HepG2 (cell line): ENCODE data around the gene SLC28A1. TPM values are rescaled to one million over a fixed set of nuclear protein-coding genes. Genes with fewer than 3 reads are reported as not detected.

ENCODE experiments used
- BORCS8-MEF2B ChIP-seq: sonication (generic); formaldehyde crosslinking; IDR thresholded peaks from 2 replicates; pipeline ENCODE4 v1.8.0; 2022; ENCODE audit warnings: mild to moderate bottlenecking, missing genetic modification reagents
- CAMTA2 ChIP-seq: sonication (generic); formaldehyde crosslinking; IDR thresholded peaks from 2 replicates; pipeline ENCODE4 v1.4.0; 2020; ENCODE audit warnings: mild to moderate bottlenecking, missing genetic modification reagents, borderline replicate concordance
- FOXK1 ChIP-seq: sonication (generic); formaldehyde crosslinking; IDR thresholded peaks from 2 replicates; pipeline ENCODE4 v1.4.0; 2020; ENCODE audit warnings: low read depth, missing genetic modification reagents, borderline replicate concordance
- FOXO1 ChIP-seq: sonication (generic); formaldehyde crosslinking; IDR thresholded peaks from 2 replicates; pipeline ENCODE4 v1.4.0; 2020; ENCODE audit warnings: missing genetic modification reagents
- KLF12 ChIP-seq: sonication (generic); formaldehyde crosslinking; IDR thresholded peaks from 2 replicates; pipeline ENCODE4 v1.4.0; 2020; ENCODE audit warnings: missing genetic modification reagents, borderline replicate concordance
- MTA1 ChIP-seq: sonication (generic); formaldehyde crosslinking; IDR thresholded peaks from 2 replicates; pipeline ENCODE4 v1.4.0; 2020; ENCODE audit warnings: missing genetic modification reagents, mild to moderate bottlenecking, borderline replicate concordance
- NFYB ChIP-seq: sonication (generic); formaldehyde crosslinking; IDR thresholded peaks from 2 replicates; pipeline ENCODE4 v1.4.0; 2020; ENCODE audit warnings: missing genetic modification reagents
- SNAPC2 ChIP-seq: sonication (generic); formaldehyde crosslinking; IDR thresholded peaks from 2 replicates; pipeline ENCODE4 v1.8.1; 2022; ENCODE audit warnings: mild to moderate bottlenecking, missing genetic modification reagents
- ZFP37 ChIP-seq: sonication (generic); formaldehyde crosslinking; IDR thresholded peaks from 2 replicates; pipeline ENCODE4 v1.4.0; 2020; ENCODE audit warnings: missing genetic modification reagents, borderline replicate concordance
- ZFX ChIP-seq: sonication (generic); formaldehyde crosslinking; IDR thresholded peaks from 2 replicates; pipeline ENCODE4 v1.4.0; 2020; ENCODE audit warnings: mild to moderate bottlenecking, low read depth, missing genetic modification reagents, moderate library complexity
- ZNF138 ChIP-seq: sonication (generic); formaldehyde crosslinking; IDR thresholded peaks from 2 replicates; pipeline ENCODE4 v1.5.0; 2020; ENCODE audit warnings: mild to moderate bottlenecking, low read depth, missing genetic modification reagents
- ZNF484 ChIP-seq: sonication (generic); formaldehyde crosslinking; IDR thresholded peaks from 2 replicates; pipeline ENCODE4 v1.5.1; 2020; ENCODE audit warnings: mild to moderate bottlenecking, low read depth, missing genetic modification reagents, borderline replicate concordance
- ZZZ3 ChIP-seq: sonication (generic); formaldehyde crosslinking; IDR thresholded peaks from 2 replicates; pipeline ENCODE4 v1.4.0; 2020; ENCODE audit warnings: missing genetic modification reagents, mild to moderate bottlenecking, borderline replicate concordance
- polyA plus RNA-seq, 8 experiments: library from polyadenylated mRNA; depleted of rRNA in 3 of 8; stranded (reverse) in 7 of 8; unstranded in 1 of 8; fragments of >200 nt; fragmentation: Illumina TruSeq in 4 of 8; extraction: Trizol in 4 of 8; gene quantifications; 2 replicates each; pipeline versions ENCODE4 v1.2.1 to v1.2.3, GENCODE V29; 2011 to 2016; ENCODE audit warnings: low read depth in 4 of 8, missing spikeins in 1 of 8, mixed read lengths in 1 of 8; ENCODE audit not compliant: insufficient read depth in 1 of 8
- total RNA-seq, 5 experiments: library from RNA; depleted of rRNA; stranded (reverse); fragments of >200 nt; fragmentation: Illumina TruSeq; extraction: Trizol; gene quantifications; 2 replicates each; pipeline ENCODE4 v1.2.3, GENCODE V29; 2016; ENCODE audit warnings: low read depth in 1 of 5
- TF ChIP-seq, protein P1 (sequence below): IDR thresholded peaks from 2 replicates; pipeline ENCODE4 v1.6.1; 2016; ENCODE audit warnings: low read depth, missing genetic modification reagents, missing compliant biosample characterization
- TF ChIP-seq, protein P2 (sequence below): sonication (generic); formaldehyde crosslinking; IDR thresholded peaks from 2 replicates; pipeline ENCODE4 v1.5.0; 2020; ENCODE audit warnings: missing genetic modification reagents
- TF ChIP-seq, protein P3 (sequence below): sonication (generic); formaldehyde crosslinking; IDR thresholded peaks from 2 replicates; pipeline ENCODE4 v1.5.1; 2020; ENCODE audit warnings: mild to moderate bottlenecking, missing genetic modification reagents, borderline replicate concordance
- TF ChIP-seq, protein P4 (sequence below): IDR thresholded peaks from 2 replicates; pipeline ENCODE4 v1.6.1; 2016; ENCODE audit warnings: control low read depth

Gene SLC28A1
- total and polyA plus RNA-seq, 2 of the 13 experiments (the other 11 are each of a cell fraction or from before 2014, with no cell fraction given): 0.31 to 5.8 TPM

DNA sequence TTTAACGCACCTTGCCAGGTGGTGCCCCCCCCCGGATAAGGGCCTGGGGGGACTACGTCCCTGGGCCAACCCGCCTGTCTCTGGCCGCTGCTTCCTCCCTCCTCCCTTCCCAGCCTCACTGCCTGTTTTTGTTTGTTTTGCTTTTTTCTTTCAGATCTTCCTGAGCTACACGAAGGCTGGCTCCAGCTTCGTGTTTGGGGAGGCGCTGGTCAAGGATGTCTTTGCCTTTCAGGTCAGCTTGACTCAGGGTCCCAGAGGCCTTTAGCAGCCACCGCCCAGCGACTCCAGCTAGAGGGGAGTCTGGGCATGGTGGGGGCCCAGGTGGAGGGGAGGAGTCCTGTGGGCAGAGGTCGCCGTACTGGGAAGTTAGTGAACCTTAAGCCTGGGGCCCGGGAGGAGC is 24.1 kb downstream of the SLC28A1 start (continued):
- TF ChIP-seq, protein P1, sequence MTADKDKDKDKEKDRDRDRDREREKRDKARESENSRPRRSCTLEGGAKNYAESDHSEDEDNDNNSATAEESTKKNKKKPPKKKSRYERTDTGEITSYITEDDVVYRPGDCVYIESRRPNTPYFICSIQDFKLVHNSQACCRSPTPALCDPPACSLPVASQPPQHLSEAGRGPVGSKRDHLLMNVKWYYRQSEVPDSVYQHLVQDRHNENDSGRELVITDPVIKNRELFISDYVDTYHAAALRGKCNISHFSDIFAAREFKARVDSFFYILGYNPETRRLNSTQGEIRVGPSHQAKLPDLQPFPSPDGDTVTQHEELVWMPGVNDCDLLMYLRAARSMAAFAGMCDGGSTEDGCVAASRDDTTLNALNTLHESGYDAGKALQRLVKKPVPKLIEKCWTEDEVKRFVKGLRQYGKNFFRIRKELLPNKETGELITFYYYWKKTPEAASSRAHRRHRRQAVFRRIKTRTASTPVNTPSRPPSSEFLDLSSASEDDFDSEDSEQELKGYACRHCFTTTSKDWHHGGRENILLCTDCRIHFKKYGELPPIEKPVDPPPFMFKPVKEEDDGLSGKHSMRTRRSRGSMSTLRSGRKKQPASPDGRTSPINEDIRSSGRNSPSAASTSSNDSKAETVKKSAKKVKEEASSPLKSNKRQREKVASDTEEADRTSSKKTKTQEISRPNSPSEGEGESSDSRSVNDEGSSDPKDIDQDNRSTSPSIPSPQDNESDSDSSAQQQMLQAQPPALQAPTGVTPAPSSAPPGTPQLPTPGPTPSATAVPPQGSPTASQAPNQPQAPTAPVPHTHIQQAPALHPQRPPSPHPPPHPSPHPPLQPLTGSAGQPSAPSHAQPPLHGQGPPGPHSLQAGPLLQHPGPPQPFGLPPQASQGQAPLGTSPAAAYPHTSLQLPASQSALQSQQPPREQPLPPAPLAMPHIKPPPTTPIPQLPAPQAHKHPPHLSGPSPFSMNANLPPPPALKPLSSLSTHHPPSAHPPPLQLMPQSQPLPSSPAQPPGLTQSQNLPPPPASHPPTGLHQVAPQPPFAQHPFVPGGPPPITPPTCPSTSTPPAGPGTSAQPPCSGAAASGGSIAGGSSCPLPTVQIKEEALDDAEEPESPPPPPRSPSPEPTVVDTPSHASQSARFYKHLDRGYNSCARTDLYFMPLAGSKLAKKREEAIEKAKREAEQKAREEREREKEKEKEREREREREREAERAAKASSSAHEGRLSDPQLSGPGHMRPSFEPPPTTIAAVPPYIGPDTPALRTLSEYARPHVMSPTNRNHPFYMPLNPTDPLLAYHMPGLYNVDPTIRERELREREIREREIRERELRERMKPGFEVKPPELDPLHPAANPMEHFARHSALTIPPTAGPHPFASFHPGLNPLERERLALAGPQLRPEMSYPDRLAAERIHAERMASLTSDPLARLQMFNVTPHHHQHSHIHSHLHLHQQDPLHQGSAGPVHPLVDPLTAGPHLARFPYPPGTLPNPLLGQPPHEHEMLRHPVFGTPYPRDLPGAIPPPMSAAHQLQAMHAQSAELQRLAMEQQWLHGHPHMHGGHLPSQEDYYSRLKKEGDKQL (CRISPR knock-in tag): no peak
- TF ChIP-seq, protein P2, sequence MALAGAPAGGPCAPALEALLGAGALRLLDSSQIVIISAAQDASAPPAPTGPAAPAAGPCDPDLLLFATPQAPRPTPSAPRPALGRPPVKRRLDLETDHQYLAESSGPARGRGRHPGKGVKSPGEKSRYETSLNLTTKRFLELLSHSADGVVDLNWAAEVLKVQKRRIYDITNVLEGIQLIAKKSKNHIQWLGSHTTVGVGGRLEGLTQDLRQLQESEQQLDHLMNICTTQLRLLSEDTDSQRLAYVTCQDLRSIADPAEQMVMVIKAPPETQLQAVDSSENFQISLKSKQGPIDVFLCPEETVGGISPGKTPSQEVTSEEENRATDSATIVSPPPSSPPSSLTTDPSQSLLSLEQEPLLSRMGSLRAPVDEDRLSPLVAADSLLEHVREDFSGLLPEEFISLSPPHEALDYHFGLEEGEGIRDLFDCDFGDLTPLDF: no peak
- no peak for TF ChIP-seq SNAPC2 (CRISPR knock-in tag)
- TF ChIP-seq ZFP37 (CRISPR knock-in tag): no peak
- TF ChIP-seq CAMTA2: no peak
- TF ChIP-seq FOXK1 (CRISPR knock-in tag): no peak
- TF ChIP-seq ZNF484 (CRISPR knock-in tag): no peak
- TF ChIP-seq, protein P3, sequence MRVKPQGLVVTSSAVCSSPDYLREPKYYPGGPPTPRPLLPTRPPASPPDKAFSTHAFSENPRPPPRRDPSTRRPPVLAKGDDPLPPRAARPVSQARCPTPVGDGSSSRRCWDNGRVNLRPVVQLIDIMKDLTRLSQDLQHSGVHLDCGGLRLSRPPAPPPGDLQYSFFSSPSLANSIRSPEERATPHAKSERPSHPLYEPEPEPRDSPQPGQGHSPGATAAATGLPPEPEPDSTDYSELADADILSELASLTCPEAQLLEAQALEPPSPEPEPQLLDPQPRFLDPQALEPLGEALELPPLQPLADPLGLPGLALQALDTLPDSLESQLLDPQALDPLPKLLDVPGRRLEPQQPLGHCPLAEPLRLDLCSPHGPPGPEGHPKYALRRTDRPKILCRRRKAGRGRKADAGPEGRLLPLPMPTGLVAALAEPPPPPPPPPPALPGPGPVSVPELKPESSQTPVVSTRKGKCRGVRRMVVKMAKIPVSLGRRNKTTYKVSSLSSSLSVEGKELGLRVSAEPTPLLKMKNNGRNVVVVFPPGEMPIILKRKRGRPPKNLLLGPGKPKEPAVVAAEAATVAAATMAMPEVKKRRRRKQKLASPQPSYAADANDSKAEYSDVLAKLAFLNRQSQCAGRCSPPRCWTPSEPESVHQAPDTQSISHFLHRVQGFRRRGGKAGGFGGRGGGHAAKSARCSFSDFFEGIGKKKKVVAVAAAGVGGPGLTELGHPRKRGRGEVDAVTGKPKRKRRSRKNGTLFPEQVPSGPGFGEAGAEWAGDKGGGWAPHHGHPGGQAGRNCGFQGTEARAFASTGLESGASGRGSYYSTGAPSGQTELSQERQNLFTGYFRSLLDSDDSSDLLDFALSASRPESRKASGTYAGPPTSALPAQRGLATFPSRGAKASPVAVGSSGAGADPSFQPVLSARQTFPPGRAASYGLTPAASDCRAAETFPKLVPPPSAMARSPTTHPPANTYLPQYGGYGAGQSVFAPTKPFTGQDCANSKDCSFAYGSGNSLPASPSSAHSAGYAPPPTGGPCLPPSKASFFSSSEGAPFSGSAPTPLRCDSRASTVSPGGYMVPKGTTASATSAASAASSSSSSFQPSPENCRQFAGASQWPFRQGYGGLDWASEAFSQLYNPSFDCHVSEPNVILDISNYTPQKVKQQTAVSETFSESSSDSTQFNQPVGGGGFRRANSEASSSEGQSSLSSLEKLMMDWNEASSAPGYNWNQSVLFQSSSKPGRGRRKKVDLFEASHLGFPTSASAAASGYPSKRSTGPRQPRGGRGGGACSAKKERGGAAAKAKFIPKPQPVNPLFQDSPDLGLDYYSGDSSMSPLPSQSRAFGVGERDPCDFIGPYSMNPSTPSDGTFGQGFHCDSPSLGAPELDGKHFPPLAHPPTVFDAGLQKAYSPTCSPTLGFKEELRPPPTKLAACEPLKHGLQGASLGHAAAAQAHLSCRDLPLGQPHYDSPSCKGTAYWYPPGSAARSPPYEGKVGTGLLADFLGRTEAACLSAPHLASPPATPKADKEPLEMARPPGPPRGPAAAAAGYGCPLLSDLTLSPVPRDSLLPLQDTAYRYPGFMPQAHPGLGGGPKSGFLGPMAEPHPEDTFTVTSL (CRISPR knock-in tag): no peak
- no peak for TF ChIP-seq NFYB (CRISPR knock-in tag)
- no peak for TF ChIP-seq BORCS8-MEF2B
- no peak for TF ChIP-seq MTA1
- TF ChIP-seq ZNF138 (CRISPR knock-in tag): no peak
- TF ChIP-seq ZZZ3 (CRISPR knock-in tag): no peak
- TF ChIP-seq, protein P4, sequence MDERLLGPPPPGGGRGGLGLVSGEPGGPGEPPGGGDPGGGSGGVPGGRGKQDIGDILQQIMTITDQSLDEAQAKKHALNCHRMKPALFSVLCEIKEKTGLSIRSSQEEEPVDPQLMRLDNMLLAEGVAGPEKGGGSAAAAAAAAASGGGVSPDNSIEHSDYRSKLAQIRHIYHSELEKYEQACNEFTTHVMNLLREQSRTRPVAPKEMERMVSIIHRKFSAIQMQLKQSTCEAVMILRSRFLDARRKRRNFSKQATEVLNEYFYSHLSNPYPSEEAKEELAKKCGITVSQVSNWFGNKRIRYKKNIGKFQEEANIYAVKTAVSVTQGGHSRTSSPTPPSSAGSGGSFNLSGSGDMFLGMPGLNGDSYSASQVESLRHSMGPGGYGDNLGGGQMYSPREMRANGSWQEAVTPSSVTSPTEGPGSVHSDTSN (CRISPR knock-in tag): no peak
- TF ChIP-seq FOXO1 (CRISPR knock-in tag): no peak; the same call in 1 of the 2 replicates
- peak; percentile 50; the same call in 1 of the 2 replicates for TF ChIP-seq ZFX (CRISPR knock-in tag)
- TF ChIP-seq KLF12 (CRISPR knock-in tag): no peak
